Stimulated activated naive CD4-positive, alpha-beta T cell treated with Interleukin-2 at 50 U/mL for 16 hours (primary cell): ENCODE measurements around the gene NCOA1.
"Not testable (repeated sequence)": the region's sequence is repeated elsewhere in the genome, so short reads cannot be mapped to it uniquely, and the experiment has no call there.

Experiments
- DNase-seq: peaks from one replicate; lab custom pipeline; 2025; lab: John Stamatoyannopoulos, UW

NCOA1 gene

GRCh38 chr2:24539258-24539657 lies 48.2 kb downstream of the NCOA1 start:
- DNase-seq = no peak

GRCh38 chr2:24540011-24540477 lies 49.0 kb downstream of the NCOA1 start:
- DNase-seq = no peak

DNA sequence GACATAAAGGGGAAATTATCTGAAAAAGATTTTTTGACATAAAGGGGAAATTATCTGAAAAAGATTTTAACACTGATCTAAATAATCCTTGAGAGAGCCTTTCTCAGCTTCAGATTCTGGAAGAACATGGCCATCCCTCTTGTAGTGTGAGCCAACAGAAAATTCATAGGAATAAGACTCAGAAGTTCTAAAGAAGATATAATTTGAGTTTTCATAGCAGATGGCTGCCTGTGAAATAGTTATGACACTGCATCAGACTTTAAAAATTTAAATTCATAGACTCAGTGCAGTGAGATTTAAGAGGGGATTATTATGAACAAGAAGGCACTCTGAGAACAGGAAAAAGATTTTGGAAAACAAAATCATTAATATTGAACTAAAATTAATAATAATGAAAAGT lies 50.6 kb downstream of the NCOA1 start:
- DNase-seq = no peak

- no peak for DNase-seq
Observed at GRCh38 chr2:24542269-24542872, 51.3 kb downstream of the NCOA1 start.

- no peak for DNase-seq
Observed at GRCh38 chr2:24543252-24543651, 52.2 kb downstream of the NCOA1 start.

GRCh38 chr2:24544456-24545115 lies 53.5 kb downstream of the NCOA1 start:
- no peak for DNase-seq

GRCh38 chr2:24546669-24547068 lies 55.6 kb downstream of the NCOA1 start:
- no peak for DNase-seq

DNA sequence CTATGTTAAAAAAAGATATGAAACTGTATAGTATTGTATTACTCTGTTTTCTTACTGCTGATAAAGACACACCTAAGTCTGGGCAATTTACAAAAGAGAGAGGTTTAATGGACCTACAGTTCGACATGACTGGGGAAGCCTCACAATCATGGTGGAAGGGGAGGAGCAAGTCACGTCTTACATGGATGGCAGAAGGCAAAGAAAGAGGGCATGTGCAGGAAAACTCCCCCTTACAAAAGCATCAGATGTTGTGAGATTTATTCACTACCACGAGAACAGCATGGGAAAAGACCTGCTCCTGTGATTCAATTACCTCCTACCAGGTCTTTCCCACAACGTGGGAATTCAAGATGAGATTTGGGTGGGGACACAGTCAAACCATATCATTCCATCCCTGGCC lies 57.0 kb downstream of the NCOA1 start:
- no peak for DNase-seq

DNA sequence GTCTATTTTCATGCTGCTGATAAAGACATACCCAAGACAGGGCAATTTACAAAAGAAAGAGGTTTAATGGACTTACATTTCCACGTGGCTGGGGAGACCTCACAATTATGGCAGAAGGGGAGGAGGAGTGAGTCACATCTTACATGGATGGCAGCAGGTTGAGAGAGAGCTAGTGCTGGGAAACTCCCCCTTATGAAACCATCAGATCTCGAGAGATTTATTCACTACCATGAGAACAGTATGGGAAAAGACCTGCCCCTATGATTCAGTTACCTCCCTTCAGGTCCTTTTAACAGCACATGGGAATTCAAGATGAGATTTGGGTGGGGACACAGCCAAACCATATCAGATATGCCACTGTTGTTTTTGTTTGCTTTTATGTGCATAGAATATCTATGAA lies 59.2 kb downstream of the NCOA1 start:
- DNase-seq = not testable (repeated sequence)

- DNase-seq = no peak
Observed at GRCh38 chr2:24551016-24551415, 60.0 kb downstream of the NCOA1 start.

GRCh38 chr2:24552836-24553235 lies 61.8 kb downstream of the NCOA1 start:
- DNase-seq = no peak

DNA sequence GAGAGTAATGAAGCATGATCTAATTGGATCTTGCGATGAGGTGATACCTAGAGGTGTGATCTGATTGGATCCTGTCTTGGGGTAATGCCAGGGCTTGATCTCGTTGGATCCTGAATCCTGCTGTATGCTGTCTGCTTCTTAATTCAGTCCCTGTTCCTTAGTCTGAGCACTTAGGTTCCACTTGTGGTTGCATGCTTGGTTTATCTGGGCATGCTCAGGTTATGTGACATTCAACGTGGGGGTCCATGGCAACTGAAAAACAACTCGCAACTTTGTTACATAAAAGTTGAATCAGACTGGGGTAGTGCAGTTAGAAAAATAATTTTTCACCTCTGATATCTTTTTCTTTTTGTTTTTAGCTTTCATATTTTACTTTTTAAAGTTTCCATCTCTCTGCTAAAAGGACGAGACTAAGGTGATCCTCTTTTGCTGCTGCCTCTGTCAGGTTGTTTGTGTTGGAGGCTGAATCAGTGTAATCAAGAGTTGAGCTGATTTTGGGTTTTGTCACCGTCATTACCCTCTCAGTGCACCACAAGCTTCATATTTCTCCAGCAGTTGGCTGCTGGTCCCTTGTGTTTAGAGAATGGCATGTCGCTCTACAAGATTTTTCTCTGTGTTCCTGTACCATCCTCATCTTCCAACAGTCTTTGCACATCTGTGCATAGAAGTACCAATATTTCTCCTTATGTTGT lies 67.9 kb downstream of the NCOA1 start:
- DNase-seq = no peak

GRCh38 chr2:24559473-24560113 lies 68.5 kb downstream of the NCOA1 start:
- DNase-seq = no peak

GRCh38 chr2:24565537-24565936 lies 74.5 kb downstream of the NCOA1 start:
- no peak for DNase-seq

DNA sequence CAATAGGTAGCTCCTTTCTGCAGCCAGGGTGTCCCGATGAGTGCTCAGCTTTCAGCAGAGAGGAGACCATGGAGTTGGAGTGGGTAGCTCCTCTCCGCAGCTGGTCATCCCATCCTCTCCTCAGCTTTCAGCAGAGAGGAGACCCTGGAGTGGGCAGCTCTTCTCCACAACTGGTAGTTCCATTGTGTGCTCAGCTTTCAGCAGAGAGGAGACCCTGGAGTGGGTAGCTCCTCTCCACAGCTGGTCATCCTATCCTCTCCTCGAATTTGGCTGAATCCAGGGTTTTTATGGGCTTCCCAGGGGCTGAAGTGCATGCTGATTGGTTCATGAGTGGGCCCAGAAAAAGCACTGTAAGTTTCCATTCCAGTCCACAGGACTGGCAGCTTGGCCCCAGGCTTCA lies 75.2 kb downstream of the NCOA1 start:
- no peak for DNase-seq

GRCh38 chr2:24566630-24567029 lies 75.6 kb downstream of the NCOA1 start:
- DNase-seq = no peak

DNA sequence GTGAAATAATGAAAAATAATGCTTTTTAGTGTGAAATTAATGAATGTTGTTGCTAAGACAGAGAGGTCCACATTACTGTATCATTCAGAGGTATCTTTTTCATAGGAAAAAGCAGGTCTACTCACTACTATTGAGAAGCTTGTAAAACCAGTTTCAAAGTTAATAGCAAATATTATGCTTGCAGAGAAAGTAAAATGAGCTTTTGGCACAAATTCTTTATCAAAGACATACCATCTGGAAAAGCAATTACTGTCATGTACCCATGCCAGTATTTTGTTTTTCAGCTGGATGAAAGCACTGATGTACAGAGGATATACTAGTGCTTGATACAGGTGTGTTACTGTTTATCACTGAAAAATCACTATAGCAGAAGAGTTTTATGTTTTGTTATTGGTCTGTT lies 77.5 kb downstream of the NCOA1 start:
- DNase-seq = no peak

DNA sequence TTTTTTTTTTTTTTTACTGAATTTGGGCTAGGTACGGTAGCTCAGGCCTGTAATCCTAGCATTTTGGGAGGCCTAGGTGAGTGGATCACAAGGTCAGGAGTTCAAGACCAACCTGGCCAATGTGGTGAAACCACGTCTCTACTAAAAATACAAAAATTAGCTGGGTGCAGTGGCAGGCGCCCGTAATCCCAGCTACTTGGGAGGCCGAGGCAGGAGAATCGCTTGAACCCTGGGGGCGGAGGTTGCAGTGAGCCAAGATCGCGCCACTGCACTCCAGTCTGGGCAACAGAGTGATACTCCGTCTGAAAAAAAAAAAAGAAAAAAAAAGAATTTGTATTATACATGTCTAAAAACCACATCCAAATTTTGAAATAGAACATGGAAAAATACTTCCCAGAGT lies 78.5 kb downstream of the NCOA1 start:
- not testable (repeated sequence) for DNase-seq

- DNase-seq = no peak
Observed at GRCh38 chr2:24570225-24570624, 79.2 kb downstream of the NCOA1 start.

GRCh38 chr2:24571828-24572442 lies 80.9 kb downstream of the NCOA1 start:
- no peak for DNase-seq

DNA sequence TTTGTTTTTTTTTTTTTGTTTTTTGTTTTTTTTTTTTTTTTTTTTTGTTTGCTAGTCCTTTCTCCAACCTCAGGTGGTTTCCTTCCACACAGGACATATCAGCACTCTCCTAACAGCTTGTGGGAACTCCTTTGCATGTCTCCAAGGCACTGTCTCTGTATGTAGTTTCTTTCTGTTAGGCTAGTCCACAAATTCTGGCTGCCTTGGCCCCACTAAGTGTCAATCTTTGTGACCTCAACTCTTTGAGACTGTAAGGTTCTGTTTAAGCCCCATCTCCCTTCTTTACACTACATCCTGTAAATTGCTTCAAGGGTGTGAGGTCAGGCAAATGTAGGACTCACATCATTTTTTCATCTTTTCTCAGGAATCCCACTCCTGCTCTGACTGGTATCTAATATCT lies 85.1 kb downstream of the NCOA1 start:
- DNase-seq = no peak

- DNase-seq = no peak
Observed at GRCh38 chr2:24576617-24577016, 85.6 kb downstream of the NCOA1 start.
